ENCODE results near the gene PI16. TPM values are rescaled to one million over a fixed set of nuclear protein-coding genes. Genes with fewer than 3 reads are reported as not detected.

The PI16 gene
- not detected in 2 replicates for total RNA-seq

GRCh38 chr6:36954262-36954931, at the start of gene PI16:
Gene PI16, plus strand, starts transcription at chr6:36954738. Its CDS starts 23 bp downstream, at chr6:36954761.

GRCh38 chr6:36985808-36986703, 31.5 kb downstream of the PI16 start, which contains the start of gene MTCH1:
Gene MTCH1, minus strand, starts transcription at chr6:36986196. Its CDS starts 23 bp downstream, at chr6:36986173.

GRCh38 chr6:37005061-37005810, 50.7 kb downstream of the PI16 start, which contains the start of gene FGD2:
Gene FGD2, plus strand, starts transcription at chr6:37005655. Its CDS starts 163 bp downstream, at chr6:37005818.

Other genes with a start within 250 kb of the PI16 start
- under 0.01 TPM in 1 of 2 replicates, not detected in the other for gene CPNE5, start 115.3 kb upstream of the PI16 start, total RNA-seq
- 34.7 and 39.0 TPM in 2 replicates for gene PPIL1, start 79.9 kb upstream of the PI16 start, total RNA-seq
- 20.2 and 44.7 TPM in 2 replicates for gene C6orf89, start 68.8 kb upstream of the PI16 start, total RNA-seq
- gene MTCH1, start 31.5 kb downstream of the PI16 start, total RNA-seq, result 119 and 145 TPM in 2 replicates
- gene FGD2, start 50.9 kb downstream of the PI16 start, total RNA-seq, result under 0.01 and 0.07 TPM in 2 replicates
- 50.2 and 51.4 TPM in 2 replicates for gene PIM1, start 215.4 kb downstream of the PI16 start, total RNA-seq